GM19468 (cell line): ENCODE results near the gene LAMP5.

ENCODE experiments used
- ATAC-seq: cut with Tn5 transposase; IDR thresholded peaks from one replicate; pipeline ENCODE4 v1.9.1; 2021; ENCODE audit warnings: mild to moderate bottlenecking, moderate library complexity, moderate number of reproducible peaks; ENCODE audit not compliant: unreplicated experiment; ENCODE audit errors: extremely low read depth

The LAMP5 gene

GRCh38 chr20:9514461-9515213, at the start of gene LAMP5:
Gene LAMP5 (plus strand): TSS chr20:9514590. CDS start chr20:9514853, 263 bp downstream.
- no peak for ATAC-seq

GRCh38 chr20:9467995-9468394, 46.4 kb upstream of the LAMP5 start:
- no peak for ATAC-seq

- ATAC-seq: no peak
Observed at GRCh38 chr20:9474835-9475415, 39.5 kb upstream of the LAMP5 start.

- ATAC-seq: no peak
Observed at GRCh38 chr20:9475456-9475855, 38.9 kb upstream of the LAMP5 start.

GRCh38 chr20:9476174-9476573, 38.2 kb upstream of the LAMP5 start:
- no peak for ATAC-seq

GRCh38 chr20:9476637-9477036, 37.8 kb upstream of the LAMP5 start:
- no peak for ATAC-seq

- no peak for ATAC-seq
Observed at GRCh38 chr20:9478771-9479170, 35.6 kb upstream of the LAMP5 start.

- ATAC-seq: no peak
Observed at GRCh38 chr20:9480066-9480465, 34.3 kb upstream of the LAMP5 start.

GRCh38 chr20:9482180-9482579, 32.2 kb upstream of the LAMP5 start:
- ATAC-seq: no peak

GRCh38 chr20:9483131-9483530, 31.3 kb upstream of the LAMP5 start:
- ATAC-seq: no peak

- no peak for ATAC-seq
Observed at GRCh38 chr20:9485614-9486340, 28.6 kb upstream of the LAMP5 start.

- ATAC-seq: no peak
Observed at GRCh38 chr20:9487231-9487630, 27.2 kb upstream of the LAMP5 start.

- no peak for ATAC-seq
Observed at GRCh38 chr20:9488063-9488462, 26.3 kb upstream of the LAMP5 start.

GRCh38 chr20:9490161-9490560, 24.2 kb upstream of the LAMP5 start:
- no peak for ATAC-seq

GRCh38 chr20:9490631-9491030, 23.8 kb upstream of the LAMP5 start:
- no peak for ATAC-seq

- ATAC-seq: no peak
Observed at GRCh38 chr20:9491324-9491723, 23.1 kb upstream of the LAMP5 start.

- no peak for ATAC-seq
Observed at GRCh38 chr20:9492067-9492466, 22.3 kb upstream of the LAMP5 start.

- ATAC-seq: no peak
Observed at GRCh38 chr20:9493803-9494202, 20.6 kb upstream of the LAMP5 start.

GRCh38 chr20:9495701-9496100, 18.7 kb upstream of the LAMP5 start:
- ATAC-seq: no peak

GRCh38 chr20:9496155-9496554, 18.2 kb upstream of the LAMP5 start:
- ATAC-seq: no peak

GRCh38 chr20:9498322-9498721, 16.1 kb upstream of the LAMP5 start:
- ATAC-seq: no peak
